Thyroid gland (tissue), 4 donors: ENCODE results near the gene MYORG. TPM values are rescaled to one million over a fixed set of nuclear protein-coding genes. Genes with fewer than 3 reads are reported as not detected.
"Not testable (repeated sequence)": the region's sequence is repeated elsewhere in the genome, so short reads cannot be mapped to it uniquely, and the experiment has no call there.

Experiments used
- DNase-seq, 2 donors: peaks; one replicate each; pipeline ENCODE4 v3.0.0-alpha.2; 2019
- H3K27ac ChIP-seq, 3 donors: fragments of 200-600 bp; sonication (generic); 1 replicate in 2 of 3; 2 replicates in 1 of 3; pipeline ENCODE4 v1.5.1; 2016 to 2019; ENCODE audit warnings: mild to moderate bottlenecking in 1 of 3, moderate library complexity in 1 of 3
- H3K27me3 ChIP-seq: fragments of 200-600 bp; sonication (generic); one replicate; pipeline ENCODE4 v1.5.1; 2019
- H3K36me3 ChIP-seq, 2 donors: fragments of 200-600 bp; sonication (generic); one replicate each; pipeline ENCODE4 v1.5.1; 2016 to 2019
- H3K4me1 ChIP-seq, 2 donors: fragments of 200-600 bp; sonication (generic); one replicate each; pipeline ENCODE4 v1.5.1; 2017 to 2019
- H3K4me3 ChIP-seq, 3 donors: fragments of 200-600 bp; sonication (generic); replicated peaks in 1 of 3; 1 replicate in 2 of 3; 2 replicates in 1 of 3; pipeline ENCODE4 v1.5.1; 2016; ENCODE audit warnings: mild to moderate bottlenecking in 1 of 3
- H3K9me3 ChIP-seq: fragments of 200-600 bp; sonication (generic); one replicate; pipeline ENCODE4 v1.5.1; 2017
- CTCF ChIP-seq, 6 experiments: fragments of 200-600 bp in 3 of 6; fragments of 450-650 bp in 3 of 6; sonication (generic) in 3 of 6; IDR thresholded peaks; one replicate each; pipeline ENCODE4 v1.5.1; 2016 to 2019; ENCODE audit warnings: antibody characterized with exemption in 6 of 6, mild to moderate bottlenecking in 2 of 6, inconsistent platforms in 1 of 6, moderate library complexity in 1 of 6
- POLR2A ChIP-seq, 2 donors: fragments of 450-650 bp; IDR thresholded peaks; one replicate each; pipeline ENCODE4 v1.6.1; 2017; ENCODE audit warnings: antibody characterized with exemption in 2 of 2, mild to moderate bottlenecking in 2 of 2, moderate library complexity in 1 of 2
- WGBS, 2 donors: methylation state at CpG; one replicate each; pipeline ENCODE4 v1.1.5; 2017; 5-methylcytosine and 5-hydroxymethylcytosine counted together
- intact Hi-C: fragments of 100-400 bp; cut with DNase I; formaldehyde crosslinking; loops from one replicate; pipeline ENCODE4 v1.15.1; 2023
- total RNA-seq, 4 donors: library from RNA; depleted of rRNA; stranded (reverse); fragments of >200 nt; gene quantifications; one replicate each; pipeline ENCODE4 v1.2.3, GENCODE V29; 2016

Gene MYORG
- total RNA-seq, 4 donors from 2014 or later = 3.2 to 9.2 (median 6.0) TPM

- no peak for DNase-seq
- no peaks in the 10 kb centered on the region for H3K27me3 ChIP-seq
- intact Hi-C loops = no loop called here
- WGBS, 2 donors = 75 to 76% methylated on average over 58 to 82 of the region's 105 CpGs
- H3K27ac ChIP-seq = no peak overlapping the region
- H3K4me3 ChIP-seq = no peak overlapping the region
- H3K9me3 ChIP-seq = no peaks in the 10 kb centered on the region
- no peaks in the 10 kb centered on the region for H3K36me3 ChIP-seq
- peaks cover 4 to 5% of the 10 kb centered on the region in 2 donors for H3K4me1 ChIP-seq
- TF ChIP-seq CTCF (IDR thresholded peaks at IDR 0.05) = no peak
These were observed 5.5 kb downstream of the MYORG start for GRCh38 chr9:34370970-34371880.

GRCh38 chr9:34370335-34370969, 6.2 kb downstream of the MYORG start:
- intact Hi-C loops = no loop called here
- H3K4me1 ChIP-seq = no peaks in the 10 kb centered on the region

GRCh38 chr9:34369636-34370035, 7.1 kb downstream of the MYORG start:
- H3K27ac ChIP-seq = no peak overlapping the region
- WGBS, 2 donors = 97 to 100% methylated on average over 4 of the region's 4 CpGs
- no peaks in the 10 kb centered on the region for H3K4me1 ChIP-seq
- DNase-seq = no peak
- no peak overlapping the region for H3K4me3 ChIP-seq
- H3K27me3 ChIP-seq = no peaks in the 10 kb centered on the region
- no peaks in the 10 kb centered on the region for H3K9me3 ChIP-seq
- no peaks in the 10 kb centered on the region for H3K36me3 ChIP-seq
- TF ChIP-seq POLR2A (IDR thresholded peaks at IDR 0.05) = no peak
- TF ChIP-seq CTCF (IDR thresholded peaks at IDR 0.05) = no peak
- intact Hi-C loops = no loop called here

More at GRCh38 chr9:34370335-34370969, 6.2 kb downstream of the MYORG start:
- Histone ChIP-seq H3K36me3 (no peaks in the 10 kb centered on the region), H3K27ac (no peak overlapping the region), H3K9me3 (no peaks in the 10 kb centered on the region), H3K4me3 (no peak overlapping the region), H3K27me3 (no peaks in the 10 kb centered on the region)
- DNase-seq = no peak
- no peak for TF ChIP-seq POLR2A (IDR thresholded peaks at IDR 0.05)
- TF ChIP-seq CTCF (IDR thresholded peaks at IDR 0.05) = no peak
- 81 to 83% methylated on average over 8 to 23 of the region's 23 CpGs for WGBS, 2 donors

- H3K4me1 ChIP-seq, H3K27me3 ChIP-seq, intact Hi-C loops, H3K27ac ChIP-seq, DNase-seq, H3K36me3 ChIP-seq, H3K9me3 ChIP-seq, H3K4me3 ChIP-seq: not testable (repeated sequence)
- WGBS, 2 donors = 95 to 98% methylated on average over 5 of the region's 5 CpGs
These were observed 7.9 kb downstream of the MYORG start for GRCh38 chr9:34368796-34369195.

GRCh38 chr9:34367751-34368410, 8.8 kb downstream of the MYORG start:
- DNase-seq, intact Hi-C loops: not testable (repeated sequence)

More at GRCh38 chr9:34367751-34368410, 8.8 kb downstream of the MYORG start:
- not testable (repeated sequence) for H3K27ac ChIP-seq, H3K36me3 ChIP-seq, H3K9me3 ChIP-seq, H3K27me3 ChIP-seq, H3K4me3 ChIP-seq, H3K4me1 ChIP-seq
- WGBS, 2 donors = 90 to 100% methylated on average over 2 to 3 of the region's 3 CpGs
